ENCODE measurements around the gene PDE7B.

PDE7B gene

GRCh38 chr6:136180704-136181511 is 329.4 kb downstream of the PDE7B start:
- no peak for DNase-seq (ENCODE audit: insufficient read length, low spot score)
- FAIRE-seq, result no peak
- TF ChIP-seq PAX5 (IDR thresholded peaks at IDR 0.05; ENCODE audit: insufficient read depth, low read length, severe bottlenecking), result no peak

GRCh38 chr6:136181512-136181833 is 330.0 kb downstream of the PDE7B start:
- DNase-seq (ENCODE audit: insufficient read length, low spot score) (no peak), FAIRE-seq (no peak)
- no peak for TF ChIP-seq SPI1 (IDR thresholded peaks at IDR 0.05; ENCODE audit: low read depth, low read length)
- no peak for TF ChIP-seq POLR2AphosphoS5 (IDR thresholded peaks at IDR 0.05; ENCODE audit: low read depth, low read length)
- no peak for TF ChIP-seq POLR2A (IDR thresholded peaks at IDR 0.05; ENCODE audit: low read depth, low read length)
- TF ChIP-seq POU2F2 (IDR thresholded peaks at IDR 0.05; ENCODE audit: low read depth, low read length), result no peak
- TF ChIP-seq PAX5 (IDR thresholded peaks at IDR 0.05; ENCODE audit: insufficient read depth, low read length, severe bottlenecking), result no peak
- TF ChIP-seq TAF1 (IDR thresholded peaks at IDR 0.05; ENCODE audit: low read depth, low read length), result no peak

GRCh38 chr6:136181861-136182260 is 330.4 kb downstream of the PDE7B start:
- TF ChIP-seq POLR2AphosphoS5 (IDR thresholded peaks at IDR 0.05; ENCODE audit: low read depth, low read length) (no peak), TAF1 (IDR thresholded peaks at IDR 0.05; ENCODE audit: low read depth, low read length) (no peak), POLR2A (IDR thresholded peaks at IDR 0.05; ENCODE audit: low read depth, low read length) (no peak), SPI1 (IDR thresholded peaks at IDR 0.05; ENCODE audit: low read depth, low read length) (no peak), PAX5 (IDR thresholded peaks at IDR 0.05; ENCODE audit: insufficient read depth, low read length, severe bottlenecking) (no peak)
- DNase-seq (ENCODE audit: insufficient read length, low spot score) (no peak), FAIRE-seq (no peak)

- TF ChIP-seq SPI1 (IDR thresholded peaks at IDR 0.05; ENCODE audit: low read depth, low read length) (no peak), POU2F2 (IDR thresholded peaks at IDR 0.05; ENCODE audit: low read depth, low read length) (no peak), PAX5 (IDR thresholded peaks at IDR 0.05; ENCODE audit: insufficient read depth, low read length, severe bottlenecking) (no peak), POLR2A (IDR thresholded peaks at IDR 0.05; ENCODE audit: low read depth, low read length) (no peak), TAF1 (IDR thresholded peaks at IDR 0.05; ENCODE audit: low read depth, low read length) (no peak), POLR2AphosphoS5 (IDR thresholded peaks at IDR 0.05; ENCODE audit: low read depth, low read length) (no peak)
- FAIRE-seq, result no peak
- DNase-seq (ENCODE audit: insufficient read length, low spot score), result no peak
Measured at GRCh38 chr6:136184738-136185137, 333.2 kb downstream of the PDE7B start.

GRCh38 chr6:136186363-136186762 is 334.9 kb downstream of the PDE7B start:
- DNase-seq (ENCODE audit: insufficient read length, low spot score), result no peak
- TF ChIP-seq SPI1 (IDR thresholded peaks at IDR 0.05; ENCODE audit: low read depth, low read length) (no peak), PAX5 (IDR thresholded peaks at IDR 0.05; ENCODE audit: insufficient read depth, low read length, severe bottlenecking) (no peak), TAF1 (IDR thresholded peaks at IDR 0.05; ENCODE audit: low read depth, low read length) (no peak), POLR2AphosphoS5 (IDR thresholded peaks at IDR 0.05; ENCODE audit: low read depth, low read length) (no peak), POLR2A (IDR thresholded peaks at IDR 0.05; ENCODE audit: low read depth, low read length) (no peak), POU2F2 (IDR thresholded peaks at IDR 0.05; ENCODE audit: low read depth, low read length) (no peak)
- no peak for FAIRE-seq

GRCh38 chr6:136188486-136188885 is 337.0 kb downstream of the PDE7B start:
- TF ChIP-seq POU2F2 (IDR thresholded peaks at IDR 0.05; ENCODE audit: low read depth, low read length) (no peak), POLR2AphosphoS5 (IDR thresholded peaks at IDR 0.05; ENCODE audit: low read depth, low read length) (no peak)
- FAIRE-seq (no peak), DNase-seq (ENCODE audit: insufficient read length, low spot score) (no peak)

- FAIRE-seq (no peak), DNase-seq (ENCODE audit: insufficient read length, low spot score) (no peak)
- no peak for TF ChIP-seq POU2F2 (IDR thresholded peaks at IDR 0.05; ENCODE audit: low read depth, low read length)
- no peak for TF ChIP-seq POLR2A (IDR thresholded peaks at IDR 0.05; ENCODE audit: low read depth, low read length)
- no peak for TF ChIP-seq POLR2AphosphoS5 (IDR thresholded peaks at IDR 0.05; ENCODE audit: low read depth, low read length)
- no peak for TF ChIP-seq PAX5 (IDR thresholded peaks at IDR 0.05; ENCODE audit: insufficient read depth, low read length, severe bottlenecking)
- no peak for TF ChIP-seq SPI1 (IDR thresholded peaks at IDR 0.05; ENCODE audit: low read depth, low read length)
- TF ChIP-seq TAF1 (IDR thresholded peaks at IDR 0.05; ENCODE audit: low read depth, low read length), result no peak
Measured at GRCh38 chr6:136189104-136189503, 337.6 kb downstream of the PDE7B start.

- DNase-seq (ENCODE audit: insufficient read length, low spot score) (no peak), FAIRE-seq (no peak)
- TF ChIP-seq TAF1 (IDR thresholded peaks at IDR 0.05; ENCODE audit: low read depth, low read length) (no peak), SPI1 (IDR thresholded peaks at IDR 0.05; ENCODE audit: low read depth, low read length) (no peak), PAX5 (IDR thresholded peaks at IDR 0.05; ENCODE audit: insufficient read depth, low read length, severe bottlenecking) (no peak), POU2F2 (IDR thresholded peaks at IDR 0.05; ENCODE audit: low read depth, low read length) (no peak), POLR2A (IDR thresholded peaks at IDR 0.05; ENCODE audit: low read depth, low read length) (no peak), POLR2AphosphoS5 (IDR thresholded peaks at IDR 0.05; ENCODE audit: low read depth, low read length) (no peak)
Measured at GRCh38 chr6:136191606-136192312, 340.3 kb downstream of the PDE7B start.

- FAIRE-seq (no peak), DNase-seq (ENCODE audit: insufficient read length, low spot score) (no peak)
- TF ChIP-seq TAF1 (IDR thresholded peaks at IDR 0.05; ENCODE audit: low read depth, low read length), result no peak
- no peak for TF ChIP-seq POLR2AphosphoS5 (IDR thresholded peaks at IDR 0.05; ENCODE audit: low read depth, low read length)
- no peak for TF ChIP-seq SPI1 (IDR thresholded peaks at IDR 0.05; ENCODE audit: low read depth, low read length)
- TF ChIP-seq POU2F2 (IDR thresholded peaks at IDR 0.05; ENCODE audit: low read depth, low read length), result no peak
- TF ChIP-seq PAX5 (IDR thresholded peaks at IDR 0.05; ENCODE audit: insufficient read depth, low read length, severe bottlenecking), result no peak
- TF ChIP-seq POLR2A (IDR thresholded peaks at IDR 0.05; ENCODE audit: low read depth, low read length), result no peak
Measured at GRCh38 chr6:136192902-136193301, 341.4 kb downstream of the PDE7B start.

GRCh38 chr6:136201732-136202131 is 350.2 kb downstream of the PDE7B start:
- no peak for TF ChIP-seq POLR2AphosphoS5 (IDR thresholded peaks at IDR 0.05; ENCODE audit: low read depth, low read length)
- FAIRE-seq (no peak), DNase-seq (ENCODE audit: insufficient read length, low spot score) (no peak)
